A549 (cell line): ENCODE measurements around the gene KIAA0513. TPM values are rescaled to one million over a fixed set of nuclear protein-coding genes. Genes with fewer than 3 reads are reported as not detected.

Experiments used
- ATAC-seq, 2 experiments: fragments of 200-7000 bp in 1 of 2; fragments of >200 bp in 1 of 2; cut with Nextera tagmentation in 1 of 2; cut with Tn5 transposase in 1 of 2; 3 replicates each; pipeline versions ENCODE4 v1.8.0 to v1.9.1; 2018 to 2020; ENCODE audit warnings: mild to moderate bottlenecking in 1 of 2, moderate library complexity in 1 of 2
- CTCF ChIA-PET: fragments of 300-600 bp; sonication (Branson Sonifier 250); formaldehyde crosslinking; extraction: SDS; loops from one replicate; lab custom pipeline; 2021; ENCODE audit warnings: antibody characterized with exemption, inconsistent platforms; lab: Yijun Ruan, JAX
- POLR2A ChIA-PET: fragments of 350-600 bp; formaldehyde crosslinking; extraction: SDS; loops from one replicate; lab custom pipeline; 2021; ENCODE audit warnings: antibody characterized with exemption, inconsistent platforms; lab: Yijun Ruan, JAX
- DNase-seq, 2 experiments: peaks; one replicate each; pipeline versions ENCODE4 v3.0.0 to v3.0.0-alpha.2; 2011 to 2016; ENCODE audit warnings: low read depth in 1 of 2, low spot score in 1 of 2
- FAIRE-seq: peaks from 2 replicates; lab custom pipeline; 2011; peaks lifted over from hg19 to GRCh38; lab: Jason Lieb, UNC
- H3K27ac ChIP-seq, 2 experiments: fragments of >200 bp; sonication (Bioruptor Twin); formaldehyde crosslinking; 3 replicates each; pipeline ENCODE4 v1.5.1; 2016 to 2017
- H3K4me1 ChIP-seq: fragments of >200 bp; sonication (Bioruptor Twin); formaldehyde crosslinking; 3 replicates; pipeline ENCODE4 v1.6.1; 2016
- H3K4me2 ChIP-seq: fragments of >200 bp; sonication (Bioruptor Twin); formaldehyde crosslinking; 3 replicates; pipeline ENCODE4 v1.6.1; 2016
- H3K4me3 ChIP-seq: fragments of >200 bp; sonication (Bioruptor Twin); formaldehyde crosslinking; 3 replicates; pipeline ENCODE4 v1.5.1; 2016
- H3K9me3 ChIP-seq: fragments of >200 bp; sonication (Bioruptor Twin); formaldehyde crosslinking; 3 replicates; pipeline ENCODE4 v1.6.1; 2016
- BCL3 ChIP-seq: fragments of >200 bp; sonication (Bioruptor Twin); formaldehyde crosslinking; IDR thresholded peaks from 3 replicates; pipeline ENCODE4 v1.6.1; 2016
- CEBPB ChIP-seq, 2 experiments: fragments of >200 bp in 1 of 2; sonication (Bioruptor Twin) in 1 of 2; formaldehyde crosslinking in 1 of 2; IDR thresholded peaks; 2 replicates each; pipeline ENCODE4 v1.6.1; 2012 to 2016
- CHD4 ChIP-seq: fragments of 200-600 bp; sonication (generic); IDR thresholded peaks from 2 replicates; pipeline ENCODE4 v1.6.1; 2016; ENCODE audit warnings: antibody characterized with exemption, mild to moderate bottlenecking, borderline replicate concordance
- CTCF ChIP-seq: fragments of >200 bp; sonication (Bioruptor Twin); formaldehyde crosslinking; IDR thresholded peaks from 3 replicates; pipeline ENCODE4 v1.5.1; 2016
- E2F6 ChIP-seq: IDR thresholded peaks from 2 replicates; pipeline ENCODE4 v1.6.1; 2012; ENCODE audit warnings: low read depth, borderline replicate concordance
- ELK1 ChIP-seq: fragments of 150-350 bp; IDR thresholded peaks from 2 replicates; pipeline ENCODE4 v1.6.1; 2014; ENCODE audit warnings: low read depth, mild to moderate bottlenecking, low read length
- ESRRA ChIP-seq: fragments of 150-350 bp; IDR thresholded peaks from 2 replicates; pipeline ENCODE4 v1.6.1; 2014; ENCODE audit warnings: mild to moderate bottlenecking, low read length, borderline replicate concordance
- FOSB ChIP-seq: fragments of 250-450 bp; sonication (Bioruptor Pico); IDR thresholded peaks from 2 replicates; pipeline ENCODE4 v1.5.0; 2020; ENCODE audit warnings: mild to moderate bottlenecking, moderate library complexity
- HDAC2 ChIP-seq: fragments of 200-600 bp; sonication (generic); IDR thresholded peaks from 2 replicates; pipeline ENCODE4 v1.6.1; 2016
- HOXB5 ChIP-seq: fragments of 250-450 bp; sonication (Bioruptor Pico); IDR thresholded peaks from 2 replicates; pipeline ENCODE4 v1.5.0; 2020; ENCODE audit warnings: mild to moderate bottlenecking, moderate library complexity
- JUN ChIP-seq, 2 experiments: fragments of >200 bp; sonication (Bioruptor Twin); formaldehyde crosslinking; IDR thresholded peaks; 2 replicates in 1 of 2; 3 replicates in 1 of 2; pipeline ENCODE4 v1.6.1; 2016 to 2017
- KDM1A ChIP-seq: fragments of 200-600 bp; sonication (generic); IDR thresholded peaks from 2 replicates; pipeline ENCODE4 v1.6.1; 2016; ENCODE audit warnings: low read depth, mild to moderate bottlenecking
- MAFK ChIP-seq: fragments of 450-650 bp; IDR thresholded peaks from 2 replicates; pipeline ENCODE4 v1.6.1; 2014; ENCODE audit not compliant: partially characterized antibody
- MAX ChIP-seq: IDR thresholded peaks from 2 replicates; pipeline ENCODE4 v1.6.1; 2012
- POLR2A ChIP-seq: IDR thresholded peaks from 2 replicates; pipeline ENCODE4 v1.6.1; 2012; ENCODE audit warnings: mild to moderate bottlenecking, low read length
- POLR2AphosphoS2 ChIP-seq: conservative IDR thresholded peaks from 2 replicates; pipeline ENCODE4 v1.6.1; 2012; ENCODE audit warnings: low read length, improper control_type of control experiment, inconsistent platforms
- RNF2 ChIP-seq: fragments of 200-600 bp; sonication (generic); IDR thresholded peaks from 2 replicates; pipeline ENCODE4 v1.6.1; 2016; ENCODE audit warnings: low read depth, mild to moderate bottlenecking, antibody characterized with exemption, moderate library complexity, borderline replicate concordance
- TFCP2L1 ChIP-seq: fragments of 250-450 bp; sonication (Bioruptor Pico); IDR thresholded peaks from 2 replicates; pipeline ENCODE4 v1.5.0; 2021; ENCODE audit warnings: mild to moderate bottlenecking
- ZC3H11A ChIP-seq: fragments of 450-650 bp; IDR thresholded peaks from 2 replicates; pipeline ENCODE4 v1.6.1; 2014; ENCODE audit warnings: antibody characterized with exemption, mild to moderate bottlenecking
- ZFP36 ChIP-seq: fragments of 450-650 bp; IDR thresholded peaks from 2 replicates; pipeline ENCODE4 v1.6.1; 2014; ENCODE audit warnings: borderline replicate concordance; ENCODE audit not compliant: partially characterized antibody
- ZSCAN20 ChIP-seq: fragments of 250-450 bp; sonication (Bioruptor Pico); IDR thresholded peaks from 2 replicates; pipeline ENCODE4 v1.8.0; 2022; ENCODE audit warnings: mild to moderate bottlenecking, moderate library complexity
- WGBS: methylation state at CpG from one replicate; pipeline ENCODE4 v1.1.6; 2017; ENCODE audit errors: missing lambda C conversion rate; 5-methylcytosine and 5-hydroxymethylcytosine counted together
- polyA plus RNA-seq, 4 experiments: library from polyadenylated mRNA; depleted of rRNA in 3 of 4; stranded (reverse); fragments of >200 nt; fragmentation: RNase III in 1 of 4; extraction: RNeasy Plus Mini Kit Qiagen cat#74134 plus additional on column Dnase treatment in 1 of 4; gene quantifications; 2 replicates in 3 of 4; 3 replicates in 1 of 4; pipeline ENCODE4 v1.2.3, GENCODE V29; 2011 to 2017

The KIAA0513 gene
- polyA plus RNA-seq, 2 of the 4 experiments (the other 2 are of a cell fraction) = 1.8 TPM

- POLR2A ChIA-PET = no interaction called here
- Histone ChIP-seq H3K4me3 (no peak overlapping the region), H3K4me1 (no peaks in the 10 kb centered on the region), H3K27ac (no peak overlapping the region), H3K4me2 (no peak overlapping the region), H3K9me3 (no peaks in the 10 kb centered on the region)
- TF ChIP-seq CEBPB (IDR thresholded peaks at IDR 0.05) (peak; percentile 73 to 92; a peak in 3 of 4 replicates), HOXB5 (CRISPR knock-in tag) (no peak)
- DNase-seq = no peak
- CTCF ChIA-PET = interaction anchor here (1.3 to 4.8 kb wide), 3 partner anchors 10 to 16 kb away, joined by 3 to 26 read pairs (median 7); no protein-coding TSS in a partner anchor
- FAIRE-seq = no peak
- no peak for ATAC-seq
- WGBS = 63% methylated on average over 10 of the region's 10 CpGs
Measured at GRCh38 chr16:85098565-85098964, 71.0 kb downstream of the KIAA0513 start.

- DNase-seq (no peak), FAIRE-seq (no peak), ATAC-seq (no peak)
- POLR2A ChIA-PET = no interaction called here
- TF ChIP-seq ZC3H11A (no peak), CTCF (no peak), JUN (IDR thresholded peaks at IDR 0.05) (no peak), ESRRA (no peak), POLR2A (no peak), E2F6 (no peak)
- TF ChIP-seq, all 56 proteins: peak for 0
- no peaks in the 10 kb centered on the region for H3K4me1 ChIP-seq
- no peak overlapping the region for H3K27ac ChIP-seq
- no peak overlapping the region for H3K4me3 ChIP-seq
- no peak overlapping the region for H3K4me2 ChIP-seq
- 83% methylated on average over 10 of the region's 10 CpGs for WGBS
- H3K9me3 ChIP-seq = no peaks in the 10 kb centered on the region
- CTCF ChIA-PET = interaction anchor here (0.6 to 1.9 kb wide), 3 partner anchors 15 to 346 kb away, joined by 3 to 8 read pairs (median 6); no protein-coding TSS in a partner anchor
Measured at GRCh38 chr16:85100265-85100664, 72.7 kb downstream of the KIAA0513 start.

GRCh38 chr16:85101956-85102630, 74.5 kb downstream of the KIAA0513 start:
- ChIA-PET CTCF (interaction anchor here (0.6 to 1.9 kb wide), 3 partner anchors 13 to 156 kb away, joined by 3 to 8 read pairs (median 6); no protein-coding TSS in a partner anchor), POLR2A (no interaction called here)
- 78% methylated on average over 11 of the region's 11 CpGs for WGBS
- Histone ChIP-seq H3K27ac (no peak overlapping the region), H3K4me2 (no peak overlapping the region), H3K4me3 (no peak overlapping the region), H3K4me1 (no peaks in the 10 kb centered on the region), H3K9me3 (no peaks in the 10 kb centered on the region)
- FAIRE-seq = no peak
- no peak for TF ChIP-seq ESRRA
- no peak for TF ChIP-seq BCL3
- TF ChIP-seq CHD4 = no peak
- no peak for TF ChIP-seq ZSCAN20 (CRISPR knock-in tag)
- TF ChIP-seq POLR2AphosphoS2 = no peak
- no peak for TF ChIP-seq HDAC2
- TF ChIP-seq MAX = no peak
- no peak for TF ChIP-seq KDM1A
- no peak for TF ChIP-seq FOSB (CRISPR knock-in tag)
- no peak for TF ChIP-seq RNF2
- TF ChIP-seq MAFK = no peak
- TF ChIP-seq TFCP2L1 (CRISPR knock-in tag) = no peak
- TF ChIP-seq ZFP36 = no peak
- TF ChIP-seq ELK1 = no peak
- no peak for ATAC-seq
- DNase-seq = no peak
